Hepatocyte (in vitro differentiated cells): Measurements from ENCODE around the gene GDPD2.

Source experiments
- CTCF ChIP-seq: fragments of 200-600 bp; sonication (generic); IDR thresholded peaks from 2 replicates; pipeline ENCODE4 v1.5.1; 2016; ENCODE audit warnings: antibody characterized with exemption, mild to moderate bottlenecking; ENCODE audit not compliant: poor library complexity
- EZH2 ChIP-seq: fragments of 200-600 bp; sonication (generic); IDR thresholded peaks from 2 replicates; pipeline ENCODE4 v1.6.1; 2016; ENCODE audit warnings: antibody characterized with exemption, mild to moderate bottlenecking, borderline replicate concordance

- no peak for TF ChIP-seq CTCF
- no peak for TF ChIP-seq EZH2
Measured at GRCh38 chrX:70464051-70464450, 40.9 kb downstream of the GDPD2 start.
